Fibroblast of villous mesenchyme (primary cell): ENCODE measurements around the gene ADAMTS2. TPM values are rescaled to one million over a fixed set of nuclear protein-coding genes. Genes with fewer than 3 reads are reported as not detected.

Experiments used
- DNase-seq: peaks from one replicate; pipeline ENCODE4 v3.0.0-alpha.2; 2010; ENCODE audit warnings: low read depth
- H3K4me3 ChIP-seq: 2 replicates; pipeline ENCODE4 v1.5.1; 2011; ENCODE audit warnings: low read depth, mild to moderate bottlenecking, low read length
- CTCF ChIP-seq: IDR thresholded peaks from 2 replicates; pipeline ENCODE4 v1.5.1; 2012; ENCODE audit warnings: low read depth, mild to moderate bottlenecking, low read length; ENCODE audit not compliant: insufficient read depth
- total RNA-seq: library from RNA; depleted of rRNA; stranded (reverse); fragments of >200 nt; gene quantifications from 2 replicates; pipeline ENCODE4 v1.2.3, GENCODE V29; 2012

ADAMTS2 gene
- total RNA-seq, 1 donor, result 30.2 TPM

GRCh38 chr5:179258922-179259730 lies 86.1 kb downstream of the ADAMTS2 start:
- no peak for TF ChIP-seq CTCF
- H3K4me3 ChIP-seq, result no peak overlapping the region
- DNase-seq, result peak; percentile 73

- no peak for DNase-seq
- no peak overlapping the region for H3K4me3 ChIP-seq
Observed at GRCh38 chr5:179258001-179258921, 87.0 kb downstream of the ADAMTS2 start.

GRCh38 chr5:179257176-179257682 lies 88.0 kb downstream of the ADAMTS2 start:
- no peak for DNase-seq
- TF ChIP-seq CTCF, result no peak
- H3K4me3 ChIP-seq, result no peak overlapping the region

More at GRCh38 chr5:179258001-179258921, 87.0 kb downstream of the ADAMTS2 start:
- TF ChIP-seq CTCF, result no peak

- no peak overlapping the region for H3K4me3 ChIP-seq
- no peak for DNase-seq
- no peak for TF ChIP-seq CTCF
Observed at GRCh38 chr5:179256328-179257175, 88.7 kb downstream of the ADAMTS2 start.

GRCh38 chr5:179255527-179256327 lies 89.5 kb downstream of the ADAMTS2 start:
- TF ChIP-seq CTCF, result no peak
- no peak overlapping the region for H3K4me3 ChIP-seq
- DNase-seq, result no peak
